Measurements from ENCODE around the gene TICAM2.

TICAM2 gene

DNA sequence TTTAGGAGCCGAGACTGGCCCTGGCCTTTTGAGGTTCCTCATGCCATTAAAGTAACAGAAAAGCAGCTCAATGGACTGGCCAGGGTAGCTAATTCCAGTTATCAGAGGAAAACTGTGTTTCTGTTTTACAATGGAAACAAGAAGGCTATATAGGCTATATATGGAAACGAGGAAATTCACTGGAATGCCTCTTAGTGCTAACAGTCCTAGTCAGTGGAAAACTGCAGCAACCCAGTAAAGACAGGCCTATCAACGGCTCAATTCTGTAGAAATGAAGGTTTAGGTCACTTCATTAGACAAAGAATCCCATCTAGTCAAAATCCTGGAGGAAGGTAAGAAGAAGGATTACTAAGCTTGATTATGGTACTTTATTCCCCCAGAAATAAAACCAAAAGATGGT lies 3.2 kb upstream of the TICAM2 start:
- DNase-seq = no peak

DNA sequence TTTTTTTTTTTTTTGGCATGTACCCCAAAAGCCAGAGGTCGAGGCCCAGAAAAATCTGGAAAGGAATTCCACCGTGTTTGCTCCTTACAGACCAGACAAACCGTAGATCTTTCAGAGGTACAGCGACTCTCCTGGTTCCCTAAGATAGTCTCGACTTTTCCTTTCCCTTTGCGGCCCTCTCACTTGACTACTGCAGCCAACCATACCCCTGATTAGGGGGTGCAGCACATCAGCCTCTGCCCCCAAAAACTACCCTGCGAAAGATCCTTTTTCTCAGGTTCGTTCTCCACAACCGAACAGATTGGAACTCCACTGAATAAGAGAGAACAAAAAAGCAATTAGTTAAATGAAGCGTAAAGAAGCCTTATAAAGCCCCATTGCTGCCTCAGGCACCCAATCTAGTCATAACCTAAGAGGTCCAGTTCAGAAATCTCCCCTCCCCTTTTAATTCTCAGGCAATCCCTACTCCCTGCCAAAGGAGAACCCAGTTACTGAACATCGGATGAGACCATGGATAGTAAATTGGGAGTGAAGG lies 379 bp upstream of the TICAM2 start:
- no peak for DNase-seq

- no peak for DNase-seq
Observed at GRCh38 chr5:115600766-115601165, 1.5 kb downstream of the TICAM2 start.

GRCh38 chr5:115599924-115600323 lies 2.4 kb downstream of the TICAM2 start:
- DNase-seq = no peak

GRCh38 chr5:115599502-115599901 lies 2.8 kb downstream of the TICAM2 start:
- DNase-seq = peak; percentile 61 to 64 (median 62)

- no peak for DNase-seq
Observed at GRCh38 chr5:115594128-115595047, 7.9 kb downstream of the TICAM2 start.

- no peak for DNase-seq
Observed at GRCh38 chr5:115589043-115589442, 13.2 kb downstream of the TICAM2 start.

DNA sequence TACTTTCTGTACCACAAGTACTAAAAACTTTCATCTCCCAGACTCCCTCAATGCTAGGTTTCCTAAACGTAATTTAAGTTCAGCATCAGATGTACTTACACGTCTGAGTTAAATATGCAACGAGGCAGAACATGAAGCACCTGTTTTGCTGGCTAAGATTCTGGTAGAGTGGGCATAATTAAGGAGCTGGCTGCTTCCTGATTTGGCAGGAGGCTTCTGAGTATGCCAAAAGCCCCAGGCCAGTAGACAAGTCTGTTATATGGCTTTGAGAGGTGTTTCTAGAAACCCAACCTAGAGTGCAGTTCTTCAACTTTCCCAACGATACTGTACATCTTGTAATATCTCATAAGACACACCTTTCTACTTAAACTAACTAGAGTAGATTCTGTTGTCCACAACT lies 13.6 kb downstream of the TICAM2 start:
- DNase-seq = no peak

DNA sequence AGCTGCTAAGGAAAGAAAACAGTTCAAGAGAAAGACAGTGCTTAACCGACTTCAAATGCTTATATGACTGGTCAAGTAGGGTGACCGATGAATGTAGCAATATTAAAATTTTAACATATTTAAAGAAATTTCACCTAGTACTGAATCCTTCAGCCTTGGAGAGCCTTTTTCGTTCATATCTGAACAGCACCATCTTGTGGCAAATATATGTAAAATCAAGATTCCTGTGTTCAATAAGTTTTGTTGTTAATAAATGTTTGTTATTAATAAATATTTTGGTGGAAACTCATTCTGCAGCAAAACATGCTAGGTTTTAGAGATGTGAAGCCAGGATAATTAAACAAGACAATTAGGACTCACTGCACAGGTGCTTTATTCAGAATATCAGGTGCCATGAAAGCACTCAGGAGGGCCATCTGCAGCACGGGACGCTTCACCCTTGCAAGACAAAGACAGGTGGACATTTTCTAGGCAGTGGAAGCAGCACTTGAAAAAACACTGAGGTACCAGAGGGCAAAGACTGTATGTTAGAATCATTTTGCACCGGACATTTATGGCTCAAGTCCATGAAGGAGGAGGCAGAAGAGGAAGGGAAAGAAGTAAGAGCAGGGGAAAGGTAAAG lies 15.6 kb downstream of the TICAM2 start:
- DNase-seq = peak; percentile 33 to 79 (median 63)

- DNase-seq = no peak
Observed at GRCh38 chr5:115585265-115585664, 17.0 kb downstream of the TICAM2 start.

GRCh38 chr5:115584501-115584900 lies 17.8 kb downstream of the TICAM2 start:
- no peak for DNase-seq

DNA sequence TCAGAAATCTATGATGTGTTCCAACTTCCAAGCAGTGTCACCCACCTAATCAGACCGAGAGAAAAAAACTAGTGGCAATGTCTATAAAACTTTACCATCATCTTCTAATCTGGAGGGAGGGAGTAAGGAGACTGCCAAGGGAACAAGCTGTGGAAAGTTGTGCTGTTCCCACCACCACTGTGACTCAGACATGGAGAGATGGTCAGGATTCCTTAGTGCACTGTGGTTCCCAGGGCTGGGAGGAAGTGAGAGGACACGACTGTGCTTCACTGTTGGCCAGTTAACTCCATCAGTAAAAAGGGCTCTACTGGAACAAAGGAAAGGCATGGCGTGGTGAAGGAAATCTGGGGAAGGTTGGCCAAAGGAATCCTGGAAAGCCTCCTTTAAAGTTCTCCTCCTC lies 18.8 kb downstream of the TICAM2 start:
- peak in 2 of 3 donors; percentile 31 to 34 for DNase-seq

DNA sequence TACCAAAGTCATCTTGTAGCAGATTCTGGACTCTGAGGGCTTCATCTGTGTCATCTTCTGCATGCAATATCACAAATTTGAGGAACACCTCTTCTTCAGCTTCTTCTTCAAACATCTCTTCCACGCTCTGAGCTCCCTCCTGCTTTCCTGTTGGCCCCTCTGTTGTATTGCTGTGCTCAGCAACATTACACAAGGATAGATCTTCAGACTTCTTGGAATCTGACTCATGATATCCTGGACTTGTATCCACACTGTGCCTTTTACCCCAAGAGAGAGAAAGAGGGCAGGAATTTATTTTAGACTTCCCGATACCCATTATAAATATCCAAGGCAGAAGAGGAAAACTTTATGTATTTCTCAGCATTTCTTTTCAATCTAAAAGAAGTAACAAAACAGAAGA lies 21.3 kb downstream of the TICAM2 start:
- no peak for DNase-seq

DNA sequence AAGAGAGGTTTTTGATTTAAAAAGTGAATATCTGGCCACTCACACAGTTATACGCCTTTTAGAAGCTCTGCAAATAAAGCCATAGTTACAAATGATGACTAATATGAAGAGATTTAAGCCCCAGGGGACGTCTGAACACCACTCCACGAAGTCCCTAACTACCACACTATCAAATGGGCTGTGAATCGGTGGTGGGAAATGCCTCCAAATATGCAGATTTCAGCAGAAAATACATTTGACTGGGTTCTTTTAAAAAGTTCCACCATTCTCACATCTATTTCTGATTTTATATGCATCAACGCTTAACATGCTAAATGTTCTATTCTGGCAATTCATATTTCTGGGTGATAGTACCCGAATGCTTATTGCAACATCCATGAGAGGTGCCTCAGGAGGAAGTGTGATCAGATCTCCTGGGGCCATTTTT lies 22.5 kb downstream of the TICAM2 start:
- no peak for DNase-seq

DNA sequence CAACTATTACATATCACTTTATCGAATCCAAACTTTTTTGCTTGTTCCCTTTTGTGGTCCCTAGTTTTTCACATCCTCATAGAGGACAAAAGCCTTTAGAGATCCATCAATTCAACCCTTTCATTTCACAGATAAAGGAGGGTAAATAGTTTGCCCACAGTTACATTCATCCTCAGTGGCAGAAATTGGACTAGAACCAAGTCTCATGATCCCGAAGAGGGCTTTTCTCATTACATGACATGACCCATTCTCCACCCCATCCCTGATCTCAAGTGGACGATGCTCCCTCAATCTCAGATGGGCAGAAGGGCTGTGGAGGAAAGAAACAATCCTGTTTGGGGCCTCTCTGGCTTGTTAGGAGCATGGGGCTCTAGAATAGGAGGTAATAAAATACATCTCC lies 23.1 kb downstream of the TICAM2 start:
- no peak for DNase-seq

DNA sequence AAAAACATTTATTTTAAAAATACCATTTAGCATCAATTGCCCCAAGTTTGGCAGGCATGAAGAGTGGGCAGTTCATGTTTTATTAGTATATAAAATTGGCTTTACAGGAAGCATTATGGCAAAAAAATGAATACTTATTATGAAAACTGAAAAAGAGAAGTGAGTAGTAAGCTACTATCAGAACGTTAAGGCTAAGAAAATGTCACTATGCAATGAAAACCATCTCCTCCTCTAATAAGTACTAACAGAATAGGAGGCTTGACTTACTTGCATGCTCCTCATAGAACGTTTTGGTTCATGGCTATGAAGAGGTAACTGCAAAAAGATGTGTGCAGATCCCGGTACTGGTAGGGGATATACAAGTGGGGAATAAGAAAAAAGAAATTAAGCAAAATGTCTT lies 23.6 kb downstream of the TICAM2 start:
- no peak for DNase-seq

DNA sequence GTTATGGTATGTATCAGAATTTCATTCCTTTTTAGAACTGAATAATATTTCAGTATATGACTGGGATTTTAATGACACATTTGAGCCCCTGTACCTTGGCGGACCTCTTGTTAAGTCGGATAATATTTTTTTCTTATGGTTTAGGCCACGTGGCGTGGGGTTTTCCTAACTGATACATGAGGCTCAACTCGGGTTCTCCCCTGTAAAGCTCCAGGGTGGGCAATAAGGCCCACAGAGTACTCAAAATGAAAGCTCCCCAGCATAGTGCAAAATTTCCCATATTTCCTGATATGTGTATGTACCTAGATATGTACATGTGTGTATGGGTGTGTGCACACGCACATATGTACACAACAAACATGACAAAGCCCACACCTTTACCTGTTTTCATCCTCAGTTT lies 24.5 kb downstream of the TICAM2 start:
- no peak for DNase-seq

- DNase-seq = peak in 2 of 3 donors; percentile 36 to 46
Observed at GRCh38 chr5:115577329-115577728, 24.9 kb downstream of the TICAM2 start.

DNA sequence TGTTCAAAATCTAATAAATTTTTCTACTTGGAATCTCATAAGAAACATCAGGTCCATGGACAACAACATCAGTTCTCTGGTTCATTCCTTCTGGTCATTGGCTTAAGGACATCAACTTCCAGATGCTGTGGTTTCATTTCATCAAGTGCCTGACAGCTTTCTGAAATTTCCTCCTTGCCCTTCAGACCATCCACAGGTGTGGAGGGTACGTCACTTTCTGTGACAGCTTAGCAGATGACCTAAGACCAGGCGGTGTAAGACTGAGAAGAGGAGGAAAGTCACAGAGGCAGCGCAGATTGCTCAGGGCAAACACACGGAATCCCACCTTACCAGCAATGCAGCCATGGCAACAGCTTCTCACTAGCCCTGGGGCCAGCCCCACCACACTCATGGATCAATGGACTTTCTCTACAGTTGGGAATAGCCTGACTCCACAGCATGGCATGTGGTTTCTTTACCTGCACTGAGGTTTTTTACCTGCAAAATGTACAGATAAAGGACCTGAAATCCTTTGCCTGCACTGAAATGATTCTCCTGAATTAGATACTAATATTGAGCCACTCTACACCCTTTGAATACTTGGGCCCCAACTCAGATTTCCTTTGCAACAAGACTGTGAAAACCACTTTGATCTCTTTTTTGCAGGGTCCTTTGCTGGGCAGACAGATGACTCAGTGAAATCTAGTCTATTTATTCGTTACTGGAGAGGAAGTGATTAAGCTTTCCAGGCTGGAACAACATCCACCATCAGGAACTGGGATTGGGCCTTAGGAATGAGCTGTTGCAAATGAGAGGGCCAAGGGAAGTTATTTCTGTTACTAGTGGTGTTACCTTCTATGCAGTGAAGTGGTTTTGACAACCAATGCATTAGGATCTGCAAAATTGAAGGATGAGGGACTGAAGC lies 26.9 kb downstream of the TICAM2 start:
- peak in 1 of 3 donors; percentile 24 for DNase-seq

- DNase-seq = no peak
Observed at GRCh38 chr5:115573133-115573532, 29.1 kb downstream of the TICAM2 start.

DNA sequence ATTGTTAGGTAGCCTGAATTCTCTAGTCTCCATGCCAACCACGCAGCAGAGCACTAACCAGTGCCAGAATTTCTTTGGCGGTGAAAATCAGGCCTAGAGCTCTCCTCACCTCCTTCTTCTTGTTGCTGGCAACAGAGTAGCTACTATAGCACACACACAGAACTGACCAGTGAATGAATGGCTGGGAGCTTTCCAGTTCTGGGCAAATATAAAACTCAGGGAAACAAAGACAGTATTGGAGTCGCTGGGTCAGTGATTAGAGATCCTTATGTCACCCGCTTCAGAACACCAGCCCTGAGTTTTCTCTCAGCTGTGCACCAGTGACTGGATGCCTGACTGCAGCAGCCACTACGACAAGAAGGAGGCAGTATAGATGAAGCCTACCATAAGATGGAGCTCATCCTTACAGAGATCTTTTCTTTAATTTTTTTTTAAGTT lies 30.8 kb downstream of the TICAM2 start:
- no peak for DNase-seq

GRCh38 chr5:115568668-115569067 lies 33.6 kb downstream of the TICAM2 start:
- DNase-seq = no peak

DNA sequence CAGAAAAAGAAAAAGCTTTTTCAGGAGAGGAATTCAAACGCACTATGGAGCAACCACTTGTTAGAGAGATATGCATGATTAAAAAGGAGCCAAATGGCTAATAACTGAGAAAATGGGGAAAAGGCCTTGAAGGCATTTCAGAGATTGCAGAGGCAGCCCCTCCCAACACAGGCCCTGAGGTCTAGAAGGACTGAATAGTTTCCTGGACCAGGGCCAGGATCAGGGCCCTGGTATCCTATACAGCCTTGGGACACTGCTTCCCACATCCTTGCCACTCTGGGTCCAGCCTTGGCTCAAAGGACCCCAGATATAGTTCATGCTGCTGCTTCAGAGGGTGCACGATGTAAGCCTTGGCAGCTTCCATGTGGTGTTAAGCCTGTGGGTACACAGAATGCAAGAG lies 37.0 kb downstream of the TICAM2 start:
- DNase-seq = no peak
